B cell (primary cell): Measurements from ENCODE around the gene KCND3. TPM values are rescaled to one million over a fixed set of nuclear protein-coding genes. Genes with fewer than 3 reads are reported as not detected.
"Not testable (repeated sequence)": the region's sequence is repeated elsewhere in the genome, so short reads cannot be mapped to it uniquely, and the experiment has no call there.

ENCODE experiments used
- ATAC-seq: fragments of 200-7000 bp; cut with Tn5 transposase; one replicate; pipeline ENCODE4 v1.10.0; 2021; ENCODE audit warnings: low read depth, mild to moderate bottlenecking, moderate number of reproducible peaks, moderate library complexity
- CTCF ChIA-PET: fragments of 350-600 bp; sonication (Branson Sonifier 250); formaldehyde crosslinking; loops from one replicate; lab custom pipeline; 2021; ENCODE audit warnings: antibody characterized with exemption, inconsistent platforms; lab: Charles Lee
- POLR2A ChIA-PET: fragments of 350-600 bp; sonication (Branson Sonifier 250); formaldehyde crosslinking; loops from one replicate; lab custom pipeline; 2021; ENCODE audit warnings: antibody characterized with exemption; lab: Charles Lee
- DNase-seq: peaks from one replicate; pipeline ENCODE4 v3.0.0; 2013
- H2AFZ ChIP-seq: 2 replicates; pipeline ENCODE4 v1.6.1; 2012; ENCODE audit warnings: mild to moderate bottlenecking, low read depth, low read length; ENCODE audit not compliant: insufficient read depth, poor library complexity, severe bottlenecking
- H3K27ac ChIP-seq, 2 donors: 1 replicate in 1 of 2; 2 replicates in 1 of 2; pipeline ENCODE4 v1.5.1; 2012 to 2013; ENCODE audit warnings: low read length in 2 of 2, mild to moderate bottlenecking in 2 of 2, moderate library complexity in 1 of 2
- H3K27me3 ChIP-seq, 4 experiments: fragments of 200-600 bp in 1 of 4; sonication (generic) in 1 of 4; replicated peaks in 1 of 4; 1 replicate in 2 of 4; 2 replicates in 2 of 4; pipeline versions ENCODE4 v1.6.1 to v1.7.0; 2013 to 2016; ENCODE audit warnings: low read length in 3 of 4, mild to moderate bottlenecking in 2 of 4, mixed read lengths in 1 of 4, moderate library complexity in 1 of 4; ENCODE audit not compliant: insufficient read depth in 4 of 4, control insufficient read depth in 3 of 4; ENCODE audit errors: control extremely low read depth in 1 of 4
- H3K36me3 ChIP-seq, 2 experiments: replicated peaks in 1 of 2; 1 replicate in 1 of 2; 2 replicates in 1 of 2; pipeline versions ENCODE4 v1.6.1 to v1.7.1; 2013; ENCODE audit warnings: low read length in 1 of 2; ENCODE audit not compliant: insufficient read depth in 2 of 2, control insufficient read depth in 1 of 2; ENCODE audit errors: control extremely low read depth in 1 of 2, extremely low read depth in 1 of 2
- H3K4me1 ChIP-seq, 2 donors: fragments of 200-600 bp in 1 of 2; sonication (generic) in 1 of 2; 1 replicate in 1 of 2; 2 replicates in 1 of 2; pipeline versions ENCODE4 v1.5.1 to v1.6.1; 2013 to 2017; ENCODE audit warnings: low read length in 2 of 2; ENCODE audit not compliant: control insufficient read depth in 2 of 2, insufficient read depth in 2 of 2
- H3K4me2 ChIP-seq: replicated peaks from 2 replicates; pipeline ENCODE3; 2012; ENCODE audit warnings: mild to moderate bottlenecking, low read depth, low read length; ENCODE audit not compliant: poor library complexity, severe bottlenecking
- H3K4me3 ChIP-seq, 5 experiments: fragments of 200-600 bp in 1 of 5; sonication (generic) in 1 of 5; 1 replicate in 3 of 5; 2 replicates in 2 of 5; pipeline versions ENCODE4 v1.5.1 to v1.7.0; 2011 to 2016; ENCODE audit warnings: low read length in 4 of 5, mild to moderate bottlenecking in 4 of 5, low read depth in 2 of 5, control low read depth in 1 of 5, moderate library complexity in 1 of 5; ENCODE audit not compliant: insufficient read depth in 1 of 5; ENCODE audit errors: control extremely low read depth in 1 of 5, extremely low read depth in 1 of 5
- H3K79me2 ChIP-seq: fragments of 200-600 bp; sonication (generic); one replicate; pipeline ENCODE4 v1.6.0; 2016; ENCODE audit warnings: low read length; ENCODE audit not compliant: control insufficient read depth, insufficient read depth
- H3K9ac ChIP-seq: fragments of 200-600 bp; sonication (generic); 2 replicates; pipeline ENCODE4 v1.6.1; 2017; ENCODE audit warnings: mild to moderate bottlenecking, low read length, moderate library complexity
- H3K9me3 ChIP-seq, 3 donors: one replicate each; pipeline versions ENCODE4 v1.6.1 to v1.7.1; 2013; ENCODE audit warnings: low read length in 2 of 3; ENCODE audit not compliant: control insufficient read depth in 2 of 3, insufficient read depth in 1 of 3; ENCODE audit errors: control extremely low read depth in 1 of 3
- H4K20me1 ChIP-seq: 2 replicates; pipeline ENCODE4 v1.6.0; 2012; ENCODE audit warnings: mild to moderate bottlenecking, low read length; ENCODE audit not compliant: insufficient read depth, control insufficient read depth, poor library complexity, severe bottlenecking
- H3K27ac Mint-ChIP-seq: one replicate; pipeline ENCODE4 v1.8.0; 2021; ENCODE audit warnings: mixed read lengths
- H3K27me3 Mint-ChIP-seq: one replicate; pipeline ENCODE4 v1.8.0; 2021; ENCODE audit warnings: mixed read lengths
- H3K4me1 Mint-ChIP-seq: one replicate; pipeline ENCODE4 v1.8.0; 2021; ENCODE audit warnings: mixed read lengths
- H3K4me3 Mint-ChIP-seq: one replicate; pipeline ENCODE4 v1.8.0; 2021; ENCODE audit warnings: mixed read lengths
- H3K9me3 Mint-ChIP-seq: one replicate; pipeline ENCODE4 v1.8.0; 2022; ENCODE audit warnings: mixed read lengths; ENCODE audit not compliant: insufficient read depth
- CTCF ChIP-seq: fragments of 200-600 bp; IDR thresholded peaks from one replicate; pipeline ENCODE4 v1.8.0; 2022; ENCODE audit warnings: antibody characterized with exemption, mild to moderate bottlenecking
- EZH2 ChIP-seq: IDR thresholded peaks from 2 replicates; pipeline ENCODE4 v1.6.1; 2012; ENCODE audit warnings: borderline replicate concordance, low read depth, mild to moderate bottlenecking, moderate library complexity, low read length; ENCODE audit not compliant: insufficient read depth, poor library complexity, severe bottlenecking
- WGBS: methylation state at CpG from one replicate; pipeline ENCODE4 v1.1.5; 2013; ENCODE audit warnings: missing lambda C conversion rate; ENCODE audit not compliant: insufficient coverage; 5-methylcytosine and 5-hydroxymethylcytosine counted together
- intact Hi-C: fragments of 100-400 bp; cut with micrococcal nuclease; formaldehyde crosslinking; loops from one replicate; pipeline ENCODE4 v1.10.0; 2022
- polyA plus RNA-seq: library from polyadenylated mRNA; depleted of rRNA; stranded (reverse); fragments of >200 nt; gene quantifications from 2 replicates; pipeline ENCODE4 v1.2.3, GENCODE V29; 2012
- total RNA-seq, 2 donors: library from RNA; stranded (reverse); fragments of 120-200 nt in 1 of 2; gene quantifications; 1 replicate in 1 of 2; 2 replicates in 1 of 2; pipeline versions ENCODE4 v1.2.3 to v1.2.4, GENCODE V29; 2013 to 2022

Gene KCND3
- total and polyA plus RNA-seq, 2 donors (not counting 1 experiment from before 2014, with no cell fraction given): 0.07 TPM; not detected in 1

- TF ChIP-seq EZH2 (no peak), CTCF (no peak)
- 60% methylated on average over 2 of the region's 3 CpGs for WGBS
- Histone ChIP-seq H3K27me3 (peaks cover 0 to 23% (median 11%) of the 10 kb centered on the region in 4 experiments), H4K20me1 (no peaks in the 10 kb centered on the region), H3K79me2 (peaks cover 3% of the 10 kb centered on the region), H2AFZ (no peak overlapping the region), H3K4me3 (no peak overlapping the region), H3K4me2 (no peak overlapping the region), H3K9ac (no peak overlapping the region), H3K36me3 (no peaks in the 10 kb centered on the region), H3K27ac (no peak overlapping the region), H3K4me1 (peaks cover 7 to 12% of the 10 kb centered on the region in 2 donors), H3K9me3 (no peaks in the 10 kb centered on the region)
- DNase-seq (no peak), ATAC-seq (no peak)
- ChIA-PET POLR2A (interaction anchor here (1.0 kb wide), 1 partner anchor 11 kb away, joined by 3 read pairs; no protein-coding TSS in a partner anchor), CTCF (interaction anchor here (0.5 to 7.5 kb wide), 6 partner anchors 11 to 621 kb away, joined by 3 to 97 read pairs (median 5); no protein-coding TSS in a partner anchor)
- no peak overlapping the region for H3K27ac Mint-ChIP-seq
- peaks cover 6% of the 10 kb centered on the region for H3K27me3 Mint-ChIP-seq
- H3K4me1 Mint-ChIP-seq: peaks cover 13% of the 10 kb centered on the region
- no peaks in the 10 kb centered on the region for H3K9me3 Mint-ChIP-seq
- no peak overlapping the region for H3K4me3 Mint-ChIP-seq
- intact Hi-C loops: no loop called here
Measured at GRCh38 chr1:111743679-111744101, 245.8 kb downstream of the KCND3 start.

- Histone ChIP-seq H3K27me3 (peaks cover 0 to 24% (median 11%) of the 10 kb centered on the region in 4 experiments), H3K36me3 (no peaks in the 10 kb centered on the region), H3K4me1 (peaks cover 9 to 16% of the 10 kb centered on the region in 2 donors), H4K20me1 (no peaks in the 10 kb centered on the region), H3K4me2 (no peak overlapping the region), H3K27ac (no peak overlapping the region), H3K4me3 (no peak overlapping the region), H3K79me2 (peaks cover 3% of the 10 kb centered on the region), H3K9me3 (no peaks in the 10 kb centered on the region), H3K9ac (no peak overlapping the region), H2AFZ (no peak overlapping the region)
- ChIA-PET CTCF (interaction anchor here (1.6 to 7.5 kb wide), 3 partner anchors 12 to 29 kb away, joined by 4 to 97 read pairs (median 5); no protein-coding TSS in a partner anchor), POLR2A (no interaction called here)
- DNase-seq (no peak), ATAC-seq (no peak)
- Mint-ChIP-seq H3K27ac (no peak overlapping the region), H3K4me1 (peaks cover 17% of the 10 kb centered on the region), H3K27me3 (peaks cover 6% of the 10 kb centered on the region), H3K9me3 (no peaks in the 10 kb centered on the region), H3K4me3 (no peak overlapping the region)
- 100% methylated on average over 2 of the region's 5 CpGs for WGBS
- intact Hi-C loops: no loop called here
- TF ChIP-seq EZH2 (no peak), CTCF (no peak)
Measured at GRCh38 chr1:111742938-111743549, 246.4 kb downstream of the KCND3 start.

- ATAC-seq, H3K4me2 ChIP-seq, H3K27ac ChIP-seq, H3K4me3 ChIP-seq, H3K9me3 ChIP-seq, H3K36me3 ChIP-seq, H3K4me3 Mint-ChIP-seq, H3K27me3 Mint-ChIP-seq, H3K27ac Mint-ChIP-seq, H4K20me1 ChIP-seq, intact Hi-C loops, H3K79me2 ChIP-seq, H2AFZ ChIP-seq, POLR2A ChIA-PET, H3K9me3 Mint-ChIP-seq, DNase-seq, H3K9ac ChIP-seq: not testable (repeated sequence)
- Histone ChIP-seq H3K27me3 (peaks cover 0 to 28% (median 13%) of the 10 kb centered on the region in 4 experiments), H3K4me1 (peaks cover 15 to 23% of the 10 kb centered on the region in 2 donors)
- CTCF ChIA-PET: interaction anchor here (1.6 to 7.5 kb wide), 3 partner anchors 13 to 28 kb away, joined by 4 to 97 read pairs (median 5); no protein-coding TSS in a partner anchor
- peaks cover 22% of the 10 kb centered on the region for H3K4me1 Mint-ChIP-seq
- WGBS: 94% methylated on average over 11 of the region's 14 CpGs
Measured at GRCh38 chr1:111742292-111742691, 247.2 kb downstream of the KCND3 start.
